ENCODE measurements around the gene PRKCB. TPM values are rescaled to one million over a fixed set of nuclear protein-coding genes. Genes with fewer than 3 reads are reported as not detected.

The PRKCB gene
- total and polyA plus RNA-seq, 2 donors from 2014 or later: 0.62 to 17.8 TPM

DNA sequence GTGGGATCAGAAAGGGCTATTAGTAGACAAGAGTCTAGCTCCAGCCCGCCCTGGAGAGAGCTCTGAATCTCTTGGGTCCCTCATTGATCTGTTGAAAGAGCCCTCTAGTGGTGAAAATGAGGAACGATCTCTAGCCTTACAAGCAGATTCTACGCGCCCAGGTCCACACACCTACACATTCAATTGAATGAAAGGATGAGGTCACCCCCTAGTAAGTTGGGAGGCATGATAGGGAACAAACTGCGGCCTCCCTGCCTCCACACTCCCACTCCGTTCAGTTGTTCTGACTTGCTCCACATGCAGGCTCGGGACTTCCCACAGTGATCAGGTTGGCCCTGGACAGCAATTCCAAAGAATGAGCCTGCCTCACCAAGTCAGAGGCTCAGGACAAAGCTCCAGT is 417.4 kb downstream of the PRKCB start:
- Histone ChIP-seq H3K9me3 (ENCODE audit: control insufficient read depth in 2 of 3, insufficient read depth in 1 of 3, low read length in 3 of 3) (no peaks in the 10 kb centered on the region), H3K36me3 (ENCODE audit: control insufficient read depth in 2 of 3, insufficient read depth in 3 of 3, low read length in 3 of 3) (no peaks in the 10 kb centered on the region), H3K27ac (ENCODE audit: low read depth in 2 of 2, low read length in 2 of 2) (no peak overlapping the region), H3K4me1 (ENCODE audit: control insufficient read depth in 2 of 3, insufficient read depth in 2 of 3, low read depth in 1 of 3, low read length in 3 of 3) (no peaks in the 10 kb centered on the region), H3K9ac (ENCODE audit: low read length in 3 of 3) (no peak overlapping the region), H3K27me3 (ENCODE audit: control insufficient read depth, insufficient read depth, low read length) (peaks cover 2% of the 10 kb centered on the region), H3K4me3 (ENCODE audit: low read length in 3 of 3) (no peak overlapping the region)
- DNase-seq (peak in 2 of 5 donors; percentile 17 to 48), FAIRE-seq (no peak)
- TF ChIP-seq, protein P1, sequence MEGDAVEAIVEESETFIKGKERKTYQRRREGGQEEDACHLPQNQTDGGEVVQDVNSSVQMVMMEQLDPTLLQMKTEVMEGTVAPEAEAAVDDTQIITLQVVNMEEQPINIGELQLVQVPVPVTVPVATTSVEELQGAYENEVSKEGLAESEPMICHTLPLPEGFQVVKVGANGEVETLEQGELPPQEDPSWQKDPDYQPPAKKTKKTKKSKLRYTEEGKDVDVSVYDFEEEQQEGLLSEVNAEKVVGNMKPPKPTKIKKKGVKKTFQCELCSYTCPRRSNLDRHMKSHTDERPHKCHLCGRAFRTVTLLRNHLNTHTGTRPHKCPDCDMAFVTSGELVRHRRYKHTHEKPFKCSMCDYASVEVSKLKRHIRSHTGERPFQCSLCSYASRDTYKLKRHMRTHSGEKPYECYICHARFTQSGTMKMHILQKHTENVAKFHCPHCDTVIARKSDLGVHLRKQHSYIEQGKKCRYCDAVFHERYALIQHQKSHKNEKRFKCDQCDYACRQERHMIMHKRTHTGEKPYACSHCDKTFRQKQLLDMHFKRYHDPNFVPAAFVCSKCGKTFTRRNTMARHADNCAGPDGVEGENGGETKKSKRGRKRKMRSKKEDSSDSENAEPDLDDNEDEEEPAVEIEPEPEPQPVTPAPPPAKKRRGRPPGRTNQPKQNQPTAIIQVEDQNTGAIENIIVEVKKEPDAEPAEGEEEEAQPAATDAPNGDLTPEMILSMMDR (IDR thresholded peaks at IDR 0.05; ENCODE audit: borderline replicate concordance, extremely low read depth, insufficient read depth): peak; percentile 57
- intact Hi-C loops (cut with DNase I): no loop called here

GRCh38 chr16:24255456-24256371 is 419.9 kb downstream of the PRKCB start, which contains the start of gene CACNG3:
Gene CACNG3 (plus strand): TSS chr16:24256335. CDS start chr16:24256755, 420 bp downstream.
- TF ChIP-seq, protein P1 (IDR thresholded peaks at IDR 0.05; ENCODE audit: borderline replicate concordance, extremely low read depth, insufficient read depth): no peak
- Histone ChIP-seq H3K36me3 (ENCODE audit: control insufficient read depth in 2 of 3, insufficient read depth in 3 of 3, low read length in 3 of 3) (no peaks in the 10 kb centered on the region), H3K4me1 (ENCODE audit: control insufficient read depth in 2 of 3, insufficient read depth in 2 of 3, low read depth in 1 of 3, low read length in 3 of 3) (no peaks in the 10 kb centered on the region), H3K27me3 (ENCODE audit: control insufficient read depth, insufficient read depth, low read length) (peaks cover 2% of the 10 kb centered on the region), H3K9me3 (ENCODE audit: control insufficient read depth in 2 of 3, insufficient read depth in 1 of 3, low read length in 3 of 3) (no peaks in the 10 kb centered on the region), H3K27ac (ENCODE audit: low read depth in 2 of 2, low read length in 2 of 2) (no peak within 1 kb of the TSS), H3K4me3 (ENCODE audit: low read length in 3 of 3) (no peak within 1 kb of the TSS), H3K9ac (ENCODE audit: low read length in 3 of 3) (no peak within 1 kb of the TSS)
- DNase-seq (peak; percentile 54 to 94 (median 90)), FAIRE-seq (no peak)
- intact Hi-C loops (cut with DNase I): no loop called here

- no peaks in the 10 kb centered on the region for H3K4me1 ChIP-seq (ENCODE audit: control insufficient read depth in 2 of 3, insufficient read depth in 2 of 3, low read depth in 1 of 3, low read length in 3 of 3)
- H3K9me3 ChIP-seq (ENCODE audit: control insufficient read depth in 2 of 3, insufficient read depth in 1 of 3, low read length in 3 of 3): no peaks in the 10 kb centered on the region
- no peaks in the 10 kb centered on the region for H3K36me3 ChIP-seq (ENCODE audit: control insufficient read depth in 2 of 3, insufficient read depth in 3 of 3, low read length in 3 of 3)
- no peak overlapping the region for H3K4me3 ChIP-seq (ENCODE audit: low read length in 3 of 3)
- no peak overlapping the region for H3K9ac ChIP-seq (ENCODE audit: low read length in 3 of 3)
- peaks cover 2% of the 10 kb centered on the region for H3K27me3 ChIP-seq (ENCODE audit: control insufficient read depth, insufficient read depth, low read length)
- FAIRE-seq (no peak), DNase-seq (no peak)
- TF ChIP-seq, protein P1 (IDR thresholded peaks at IDR 0.05; ENCODE audit: borderline replicate concordance, extremely low read depth, insufficient read depth): no peak
- intact Hi-C loops (cut with DNase I): no loop called here
- no peak overlapping the region for H3K27ac ChIP-seq (ENCODE audit: low read depth in 2 of 2, low read length in 2 of 2)
These were observed 422.2 kb downstream of the PRKCB start for GRCh38 chr16:24257958-24258357.

All from kidney (tissue), 14 donors.